ENCODE results near the gene PIK3C2A.
"Not testable (repeated sequence)": the region's sequence is repeated elsewhere in the genome, so short reads cannot be mapped to it uniquely, and the experiment has no call there.

PIK3C2A gene
- long read RNA-seq, donor 1: 0 reads
- long read RNA-seq, donor 2: 0 reads
- long read RNA-seq, donor 3: 0 reads
- long read RNA-seq, donor 4, partial matches to known transcripts: 96 of 110 reads
- long read RNA-seq, donor 4, other reads (novel, unspliced or antisense): 14 of 110 reads
- long read RNA-seq, donor 5, partial matches to known transcripts: 0 of 6 reads
- long read RNA-seq, donor 5, other reads (novel, unspliced or antisense): 6 of 6 reads
- long read RNA-seq, donor 6, full-length matches to known transcripts: 1 of 1 reads
- long read RNA-seq, donor 6, partial matches to known transcripts: 0 of 1 reads
- long read RNA-seq, donor 6, other reads (novel, unspliced or antisense): 0 of 1 reads
- long read RNA-seq, donor 7: 0 reads
- long read RNA-seq, donor 8: 0 reads

GRCh38 chr11:17207317-17208256, at the start of gene PIK3C2A:
TSS of gene PIK3C2A (minus strand) at chr11:17207986. CDS start at chr11:17169741, 38,245 bp downstream.
- DNase-seq: peak; percentile 96

GRCh38 chr11:17257196-17257595, 49.4 kb upstream of the PIK3C2A start:
- DNase-seq: no peak

- DNase-seq: no peak
Observed at GRCh38 chr11:17256512-17256911, 48.7 kb upstream of the PIK3C2A start.

- DNase-seq: no peak
Observed at GRCh38 chr11:17252704-17253103, 44.9 kb upstream of the PIK3C2A start.

GRCh38 chr11:17250561-17251350, 43.0 kb upstream of the PIK3C2A start:
- DNase-seq: no peak

GRCh38 chr11:17244046-17244445, 36.3 kb upstream of the PIK3C2A start:
- no peak for DNase-seq

- not testable (repeated sequence) for DNase-seq
Observed at GRCh38 chr11:17242954-17243353, 35.2 kb upstream of the PIK3C2A start.

- no peak for DNase-seq
Observed at GRCh38 chr11:17240780-17241179, 33.0 kb upstream of the PIK3C2A start.

GRCh38 chr11:17239927-17240326, 32.1 kb upstream of the PIK3C2A start:
- DNase-seq: not testable (repeated sequence)

GRCh38 chr11:17238377-17238776, 30.6 kb upstream of the PIK3C2A start:
- DNase-seq: no peak

GRCh38 chr11:17233101-17233500, 25.3 kb upstream of the PIK3C2A start:
- no peak for DNase-seq

GRCh38 chr11:17230867-17231851, 23.4 kb upstream of the PIK3C2A start:
- no peak for DNase-seq

- no peak for DNase-seq
Observed at GRCh38 chr11:17229481-17230152, 21.8 kb upstream of the PIK3C2A start.

GRCh38 chr11:17228186-17228925, 20.6 kb upstream of the PIK3C2A start:
- not testable (repeated sequence) for DNase-seq

- DNase-seq: no peak
Observed at GRCh38 chr11:17224727-17225126, 16.9 kb upstream of the PIK3C2A start.

GRCh38 chr11:17221968-17222367, 14.2 kb upstream of the PIK3C2A start:
- no peak for DNase-seq

- DNase-seq: no peak
Observed at GRCh38 chr11:17219016-17219415, 11.2 kb upstream of the PIK3C2A start.

- DNase-seq: no peak
Observed at GRCh38 chr11:17218403-17218802, 10.6 kb upstream of the PIK3C2A start.

- no peak for DNase-seq
Observed at GRCh38 chr11:17217401-17217800, 9.6 kb upstream of the PIK3C2A start.

- DNase-seq: no peak
Observed at GRCh38 chr11:17214338-17214737, 6.6 kb upstream of the PIK3C2A start.
